Fibroblast of the aortic adventitia (primary cell): ENCODE measurements around the gene CBY3. TPM values are rescaled to one million over a fixed set of nuclear protein-coding genes. Genes with fewer than 3 reads are reported as not detected.
"Not testable (repeated sequence)": the region's sequence is repeated elsewhere in the genome, so short reads cannot be mapped to it uniquely, and the experiment has no call there.

ENCODE experiments used
- DNase-seq: peaks from one replicate; pipeline ENCODE4 v3.0.0-alpha.2; 2010; ENCODE audit warnings: low read depth
- H3K4me3 ChIP-seq: 2 replicates; pipeline ENCODE4 v1.5.1; 2011; ENCODE audit warnings: low read depth, mild to moderate bottlenecking, control low read depth, low read length, moderate library complexity
- CTCF ChIP-seq: IDR thresholded peaks from 2 replicates; pipeline ENCODE4 v1.5.1; 2011; ENCODE audit warnings: mild to moderate bottlenecking, low read length, control low read depth, inconsistent platforms; ENCODE audit not compliant: insufficient read depth
- total RNA-seq: library from RNA; depleted of rRNA; stranded (reverse); fragments of >200 nt; gene quantifications from 2 replicates; pipeline ENCODE4 v1.2.3, GENCODE V29; 2012; ENCODE audit warnings: low replicate concordance

The CBY3 gene
- total RNA-seq, 1 donor: not detected

- DNase-seq: peak; percentile 44
- peak; percentile 72 for TF ChIP-seq CTCF
- H3K4me3 ChIP-seq: no peak overlapping the region
Observed at GRCh38 chr5:179668391-179668790, 12.4 kb downstream of the CBY3 start.

- DNase-seq, H3K4me3 ChIP-seq: not testable (repeated sequence)
Observed at GRCh38 chr5:179661647-179662046, 19.2 kb downstream of the CBY3 start.

- peak overlapping the region; percentile 76 for H3K4me3 ChIP-seq
- DNase-seq: peak; percentile 46
Observed at GRCh38 chr5:179658179-179658856, 22.5 kb downstream of the CBY3 start.

- not testable (repeated sequence) for DNase-seq
Observed at GRCh38 chr5:179657302-179658178, 23.3 kb downstream of the CBY3 start.

GRCh38 chr5:179653135-179653534 is 27.7 kb downstream of the CBY3 start:
- DNase-seq, H3K4me3 ChIP-seq: not testable (repeated sequence)

More at GRCh38 chr5:179657302-179658178, 23.3 kb downstream of the CBY3 start:
- not testable (repeated sequence) for H3K4me3 ChIP-seq

- H3K4me3 ChIP-seq, DNase-seq: not testable (repeated sequence)
Observed at GRCh38 chr5:179650245-179650644, 30.6 kb downstream of the CBY3 start.

- not testable (repeated sequence) for DNase-seq, H3K4me3 ChIP-seq
Observed at GRCh38 chr5:179649166-179649703, 31.6 kb downstream of the CBY3 start.

GRCh38 chr5:179648410-179648809 is 32.4 kb downstream of the CBY3 start:
- no peak for DNase-seq
- TF ChIP-seq CTCF: no peak
- H3K4me3 ChIP-seq: no peak overlapping the region

- not testable (repeated sequence) for DNase-seq
Observed at GRCh38 chr5:179644766-179645165, 36.1 kb downstream of the CBY3 start.

GRCh38 chr5:179643141-179643920 is 37.5 kb downstream of the CBY3 start:
- H3K4me3 ChIP-seq: not testable (repeated sequence)

More at GRCh38 chr5:179644766-179645165, 36.1 kb downstream of the CBY3 start:
- not testable (repeated sequence) for H3K4me3 ChIP-seq

GRCh38 chr5:179642626-179643025 is 38.2 kb downstream of the CBY3 start:
- not testable (repeated sequence) for H3K4me3 ChIP-seq, DNase-seq

More at GRCh38 chr5:179643141-179643920, 37.5 kb downstream of the CBY3 start:
- DNase-seq: not testable (repeated sequence)

GRCh38 chr5:179641745-179642144 is 39.1 kb downstream of the CBY3 start:
- H3K4me3 ChIP-seq, DNase-seq: not testable (repeated sequence)

GRCh38 chr5:179639296-179639695 is 41.5 kb downstream of the CBY3 start:
- not testable (repeated sequence) for H3K4me3 ChIP-seq, DNase-seq

- DNase-seq, H3K4me3 ChIP-seq: not testable (repeated sequence)
Observed at GRCh38 chr5:179634370-179635172, 46.3 kb downstream of the CBY3 start.
